K562 (cell line): ENCODE data around the gene ATF7IP. TPM values are rescaled to one million over a fixed set of nuclear protein-coding genes. Genes with fewer than 3 reads are reported as not detected.

Source experiments
- ATAC-seq: fragments of 200-7000 bp; cut with Tn5 transposase; 3 replicates; pipeline ENCODE4 v1.9.1; 2020; ENCODE audit warnings: moderate library complexity
- BruUV-seq: library from RNA; stranded (reverse); fragments of 400-500 nt; replicated peaks from 2 replicates; lab custom pipeline; 2021; lab: Mats Ljungman, UMichigan
- CTCF ChIA-PET: fragments of 300-600 bp; formaldehyde crosslinking; extraction: SDS; loops from one replicate; lab custom pipeline; 2021; ENCODE audit warnings: low intra/inter-chr PET ratio; lab: Yijun Ruan, JAX
- POLR2A ChIA-PET: fragments of 300-600, 350-650 bp; sonication (Branson Sonifier 250); formaldehyde crosslinking; extraction: SDS; loops from one replicate; lab custom pipeline; 2021; ENCODE audit warnings: antibody characterized with exemption, inconsistent platforms; lab: Yijun Ruan, JAX
- DNase-seq, 4 experiments: peaks; one replicate each; pipeline versions ENCODE4 v3.0.0 to v3.0.0-alpha.2; 2011 to 2018; ENCODE audit warnings: low spot score in 3 of 4, mixed read lengths in 3 of 4; ENCODE audit errors: extremely low read depth in 1 of 4
- FAIRE-seq: peaks from 2 replicates; lab custom pipeline; 2011; peaks lifted over from hg19 to GRCh38; lab: Jason Lieb, UNC
- H2AFZ ChIP-seq: 2 replicates; pipeline ENCODE4 v1.6.0; 2011; ENCODE audit warnings: low read depth, low read length, control low read depth, inconsistent platforms
- H3K27ac ChIP-seq: fragments of 200-600 bp; 3 replicates; pipeline ENCODE4 v1.8.0; 2011; ENCODE audit warnings: low read depth, mild to moderate bottlenecking, control low read depth, inconsistent platforms, low read length, moderate library complexity, mixed read lengths; ENCODE audit errors: extremely low read depth
- H3K27me3 ChIP-seq, 2 experiments: fragments of 300-600 bp in 1 of 2; 2 replicates in 1 of 2; 3 replicates in 1 of 2; pipeline versions ENCODE4 v1.6.0 to v1.8.0; 2011; ENCODE audit warnings: inconsistent platforms in 2 of 2, low read length in 2 of 2, mild to moderate bottlenecking in 1 of 2, mixed read lengths in 1 of 2, moderate library complexity in 1 of 2; ENCODE audit not compliant: control insufficient read depth in 2 of 2, insufficient read depth in 2 of 2
- H3K36me3 ChIP-seq: fragments of 300-600 bp; 3 replicates; pipeline ENCODE4 v1.8.0; 2011; ENCODE audit warnings: mild to moderate bottlenecking, low read length, inconsistent platforms; ENCODE audit not compliant: control insufficient read depth, insufficient read depth
- H3K4me1 ChIP-seq, 2 experiments: fragments of 200-600 bp in 1 of 2; replicated peaks in 1 of 2; 2 replicates in 1 of 2; 3 replicates in 1 of 2; pipeline versions ENCODE4 v1.5.1 to v1.8.0; 2011; ENCODE audit warnings: inconsistent platforms in 2 of 2, low read length in 2 of 2, mild to moderate bottlenecking in 1 of 2, mixed read lengths in 1 of 2, moderate library complexity in 1 of 2; ENCODE audit not compliant: control insufficient read depth in 2 of 2, insufficient read depth in 2 of 2
- H3K4me2 ChIP-seq: 2 replicates; pipeline ENCODE4 v1.6.1; 2011; ENCODE audit warnings: low read length, control low read depth, inconsistent platforms, mixed read lengths; ENCODE audit not compliant: insufficient read depth
- H3K4me3 ChIP-seq: fragments of 200-600 bp; sonication (generic), shearing (Covaris generic); 2 replicates; pipeline ENCODE4 v1.5.1; 2016; ENCODE audit warnings: control low read depth, inconsistent platforms
- H3K79me2 ChIP-seq: fragments of 200-600 bp; 3 replicates; pipeline ENCODE4 v1.8.0; 2011; ENCODE audit warnings: low read length, inconsistent platforms; ENCODE audit not compliant: control insufficient read depth, insufficient read depth
- H3K9ac ChIP-seq, 2 experiments: 2 replicates each; pipeline versions ENCODE4 v1.6.0 to v1.6.1; 2011; ENCODE audit warnings: low read depth in 2 of 2, low read length in 2 of 2, control low read depth in 1 of 2, inconsistent platforms in 1 of 2, mild to moderate bottlenecking in 1 of 2, mixed read lengths in 1 of 2; ENCODE audit not compliant: insufficient read depth in 1 of 2
- H3K9me1 ChIP-seq: one replicate; pipeline ENCODE4 v1.6.0; 2011; ENCODE audit warnings: inconsistent platforms, mild to moderate bottlenecking, low read length, moderate library complexity; ENCODE audit not compliant: control insufficient read depth, insufficient read depth
- H3K9me3 ChIP-seq: replicated peaks from 2 replicates; pipeline ENCODE4 v1.5.1; 2011; ENCODE audit warnings: low read depth, low read length, inconsistent platforms; ENCODE audit not compliant: control insufficient read depth, insufficient read depth
- H4K20me1 ChIP-seq: replicated peaks from 2 replicates; pipeline ENCODE4 v1.6.1; 2011; ENCODE audit warnings: low read length, inconsistent platforms, mixed read lengths; ENCODE audit not compliant: control insufficient read depth, insufficient read depth
- CREBBP ChIP-seq: IDR thresholded peaks from one replicate; pipeline ENCODE4 v1.6.1; 2012; ENCODE audit warnings: low read depth, mild to moderate bottlenecking, control low read depth, inconsistent platforms, low read length
- DDX20 ChIP-seq: fragments of 450-650 bp; IDR thresholded peaks from 2 replicates; pipeline ENCODE4 v1.6.1; 2016; ENCODE audit warnings: missing genetic modification characterization, low read depth, mild to moderate bottlenecking, missing compliant biosample characterization, moderate library complexity
- GTF2E2 ChIP-seq: fragments of 200-800 bp; sonication (Bioruptor generic); IDR thresholded peaks from 2 replicates; pipeline ENCODE4 v1.6.1; 2016; ENCODE audit warnings: missing genetic modification characterization, missing compliant biosample characterization
- MECOM ChIP-seq: fragments of 250-450 bp; sonication (Bioruptor Pico); IDR thresholded peaks from 2 replicates; pipeline ENCODE4 v1.8.0; 2022; ENCODE audit warnings: inconsistent platforms
- MTF1 ChIP-seq: fragments of 250-450 bp; sonication (Bioruptor Pico); IDR thresholded peaks from 2 replicates; pipeline ENCODE4 v1.9.0; 2021; ENCODE audit warnings: moderate library complexity, mild to moderate bottlenecking, inconsistent platforms, borderline replicate concordance
- NFYB ChIP-seq: IDR thresholded peaks from 2 replicates; pipeline ENCODE4 v1.6.1; 2011; ENCODE audit warnings: mild to moderate bottlenecking, moderate library complexity; ENCODE audit not compliant: insufficient read length; ENCODE audit errors: extremely low read depth
- POLR2AphosphoS5 ChIP-seq: IDR thresholded peaks from 2 replicates; pipeline ENCODE4 v1.6.1; 2011; ENCODE audit warnings: mild to moderate bottlenecking, low read depth, low read length, moderate library complexity; ENCODE audit not compliant: control insufficient read depth, insufficient read depth
- PRPF4 ChIP-seq: fragments of 200-400 bp; formaldehyde crosslinking; IDR thresholded peaks from one replicate; pipeline ENCODE4 v1.6.1; 2017; ENCODE audit warnings: low read length, low read depth, mild to moderate bottlenecking; ENCODE audit not compliant: insufficient read depth, poor library complexity, severe bottlenecking
- SMAD1 ChIP-seq: fragments of 150-350 bp; IDR thresholded peaks from 2 replicates; pipeline ENCODE4 v1.6.1; 2014; ENCODE audit warnings: low read length, low read depth; ENCODE audit not compliant: partially characterized antibody
- TBL1XR1 ChIP-seq, 2 experiments: IDR thresholded peaks; 2 replicates each; pipeline ENCODE4 v1.6.1; 2012; ENCODE audit warnings: improper control_type of control experiment in 2 of 2, low read length in 2 of 2, mild to moderate bottlenecking in 1 of 2
- TOE1 ChIP-seq, 2 experiments: fragments of 450-650 bp in 1 of 2; sonication (generic) in 1 of 2; formaldehyde crosslinking in 1 of 2; IDR thresholded peaks; 2 replicates each; pipeline versions ENCODE4 v1.7.1 to v1.8.0; 2016 to 2022; ENCODE audit warnings: borderline replicate concordance in 2 of 2, mild to moderate bottlenecking in 2 of 2, antibody characterized with exemption in 1 of 2, inconsistent platforms in 1 of 2, low read depth in 1 of 2, missing genetic modification reagents in 1 of 2, moderate library complexity in 1 of 2
- ZNF830 ChIP-seq: fragments of 250-450 bp; sonication (Bioruptor Pico); IDR thresholded peaks from 2 replicates; pipeline ENCODE4 v1.5.0; 2021; ENCODE audit warnings: mild to moderate bottlenecking
- WGBS: fragments of 100-300 bp; shearing (Covaris generic); methylation state at CpG from one replicate; pipeline ENCODE4 v1.1.6; 2016; ENCODE audit warnings: low coverage, mixed read lengths; ENCODE audit not compliant: insufficient coverage; ENCODE audit errors: missing lambda C conversion rate; 5-methylcytosine and 5-hydroxymethylcytosine counted together
- in situ Hi-C: fragments of 300-500 bp; cut with MboI; formaldehyde crosslinking; loops from 4 replicates; pipeline ENCODE4 v1.15.0; 2018; ENCODE audit warnings: inconsistent platforms, mixed read lengths
- intact Hi-C: fragments of 100-400 bp; cut with micrococcal nuclease; formaldehyde crosslinking; loops from 2 replicates; pipeline ENCODE4 v1.14.2; 2022
- polyA plus RNA-seq, 8 experiments: library from polyadenylated mRNA; depleted of rRNA in 4 of 8; stranded (reverse) in 5 of 8; unstranded in 3 of 8; fragments of >200 nt; fragmentation: Nextera tagmentation in 2 of 8; fragmentation: Illumina TruSeq in 1 of 8; extraction: Ambion mirVana in 2 of 8; extraction: Trizol in 1 of 8; gene quantifications; 2 replicates each; pipeline versions ENCODE4 v1.2.1 to v1.2.3, GENCODE V29; 2011 to 2014; ENCODE audit warnings: inconsistent platforms in 1 of 8, missing spikeins in 1 of 8
- total RNA-seq, 7 experiments: library from RNA; depleted of rRNA in 6 of 7; stranded (reverse); fragments of >200 nt in 6 of 7; fragmentation: Illumina TruSeq in 2 of 7; extraction: Trizol in 2 of 7; gene quantifications; 2 replicates each; pipeline versions ENCODE4 v1.2.1 to v1.2.3, GENCODE V29; 2011 to 2021; ENCODE audit warnings: low replicate concordance in 1 of 7
- TF ChIP-seq, protein P1 (sequence below): sonication (generic); formaldehyde crosslinking; IDR thresholded peaks from 2 replicates; pipeline ENCODE4 v1.8.1; 2022; ENCODE audit warnings: missing genetic modification reagents

Gene ATF7IP
- total and polyA plus RNA-seq, 9 of the 15 experiments (the other 6 are each of a cell fraction or from before 2014, with no cell fraction given) = 2.8 to 27.1 (median 11.0) TPM

DNA sequence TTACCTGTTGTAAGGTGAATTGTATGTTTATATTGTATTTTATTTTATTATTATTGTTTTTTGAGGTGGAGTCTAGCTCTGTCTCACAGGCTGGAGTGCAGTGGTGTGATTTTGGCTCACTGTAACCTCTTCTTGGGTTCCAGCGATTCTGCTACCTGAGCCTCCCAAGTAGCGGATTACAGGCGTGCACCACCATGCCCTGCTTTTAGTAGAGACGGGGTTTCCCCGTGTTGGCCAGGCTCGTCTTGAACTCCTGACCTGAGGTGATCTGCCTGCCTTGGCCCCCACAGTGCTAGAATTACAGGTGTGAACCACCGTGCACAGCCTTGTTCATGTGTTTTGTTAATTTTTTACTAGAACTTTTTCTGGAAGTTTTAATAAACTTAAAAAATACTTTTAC, 3.8 kb downstream of the ATF7IP start:
- Histone ChIP-seq H3K27me3 (no peaks in the 10 kb centered on the region), H3K9me3 (peaks cover 3% of the 10 kb centered on the region), H3K4me3 (no peak overlapping the region), H3K4me1 (no peaks in the 10 kb centered on the region; a peak in 1 of 5 replicates), H2AFZ (no peak overlapping the region), H3K79me2 (peaks cover 84% of the 10 kb centered on the region), H3K36me3 (no peaks in the 10 kb centered on the region), H3K4me2 (no peak overlapping the region), H3K9ac (no peak overlapping the region), H3K27ac (no peak overlapping the region), H4K20me1 (no peaks in the 10 kb centered on the region), H3K9me1 (no peaks in the 10 kb centered on the region)
- TF ChIP-seq MECOM (CRISPR knock-in tag) (no peak), POLR2AphosphoS5 (no peak), PRPF4 (no peak), TBL1XR1 (IDR thresholded peaks at IDR 0.05; ENCODE audit: low read length in 2 of 2) (no peak), DDX20 (tag) (no peak), CREBBP (no peak), ZNF830 (no peak), TOE1 (IDR thresholded peaks at IDR 0.05; ENCODE audit: borderline replicate concordance) (no peak), TOE1 (CRISPR knock-in tag; IDR thresholded peaks at IDR 0.05; ENCODE audit: borderline replicate concordance, low read depth) (no peak), NFYB (no peak), MTF1 (no peak), SMAD1 (no peak), GTF2E2 (tag) (no peak)
- TF ChIP-seq, protein P1, sequence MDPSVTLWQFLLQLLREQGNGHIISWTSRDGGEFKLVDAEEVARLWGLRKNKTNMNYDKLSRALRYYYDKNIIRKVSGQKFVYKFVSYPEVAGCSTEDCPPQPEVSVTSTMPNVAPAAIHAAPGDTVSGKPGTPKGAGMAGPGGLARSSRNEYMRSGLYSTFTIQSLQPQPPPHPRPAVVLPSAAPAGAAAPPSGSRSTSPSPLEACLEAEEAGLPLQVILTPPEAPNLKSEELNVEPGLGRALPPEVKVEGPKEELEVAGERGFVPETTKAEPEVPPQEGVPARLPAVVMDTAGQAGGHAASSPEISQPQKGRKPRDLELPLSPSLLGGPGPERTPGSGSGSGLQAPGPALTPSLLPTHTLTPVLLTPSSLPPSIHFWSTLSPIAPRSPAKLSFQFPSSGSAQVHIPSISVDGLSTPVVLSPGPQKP (CRISPR knock-in tag) = no peak
- no peak for ATAC-seq
- FAIRE-seq = no peak
- CTCF ChIA-PET = no interaction called here
- no peak for DNase-seq
- in situ Hi-C loops = loop anchor here (10.0 kb wide), 1 partner anchor 115 kb away; no protein-coding TSS in a partner anchor
- intact Hi-C loops = loop anchor here (5.0 kb wide), 1 partner anchor 132 kb away; no protein-coding TSS in a partner anchor
- POLR2A ChIA-PET = no interaction called here
- BruUV-seq = no TSS peak
- 79% methylated on average over 2 of the region's 7 CpGs for WGBS
